ENCODE data around the gene MYLIP.
A peak's percentile ranks its signal among the peaks of the same experiment; 100 is the strongest.

The MYLIP gene

GRCh38 chr6:16128759-16129622 is at the start of gene MYLIP:
Gene MYLIP (plus strand): TSS chr6:16129086. CDS start chr6:16129323, 237 bp downstream.
- H3K9me3 ChIP-seq = no peaks in the 10 kb centered on the region
- TF ChIP-seq CTCF (IDR thresholded peaks at IDR 0.05) = peak; percentile 63 to 74
- peak within 1 kb of the TSS; percentile 84 to 90 for H3K4me3 ChIP-seq
- DNase-seq = peak; percentile 96 to 99
- intact Hi-C loops (cut with DNase I; ENCODE audit: low total_unique reads) = loop anchor here (2.0 kb wide), 1 partner anchor 438 kb away; no protein-coding TSS in a partner anchor
- peaks cover 0 to 46% (median 24%) of the 10 kb centered on the region in 4 donors for H3K4me1 ChIP-seq
- H3K36me3 ChIP-seq = no peaks in the 10 kb centered on the region
- H3K27me3 ChIP-seq = no peaks in the 10 kb centered on the region
- H3K27ac ChIP-seq = peak within 1 kb of the TSS; percentile 95 to 98

- H3K27me3 ChIP-seq = no peaks in the 10 kb centered on the region
- H3K27ac ChIP-seq = no peak overlapping the region
- no peaks in the 10 kb centered on the region for H3K36me3 ChIP-seq
- intact Hi-C loops (cut with DNase I; ENCODE audit: low total_unique reads) = no loop called here
- H3K4me3 ChIP-seq = no peak overlapping the region
- no peak for DNase-seq
- H3K4me1 ChIP-seq = no peaks in the 10 kb centered on the region
- no peaks in the 10 kb centered on the region for H3K9me3 ChIP-seq
- TF ChIP-seq CTCF (IDR thresholded peaks at IDR 0.05) = no peak
Measured at GRCh38 chr6:16079354-16079753, 49.5 kb upstream of the MYLIP start.

GRCh38 chr6:16080204-16080603 is 48.7 kb upstream of the MYLIP start:
- H3K27me3 ChIP-seq = no peaks in the 10 kb centered on the region
- no peak for DNase-seq
- no peak for TF ChIP-seq CTCF (IDR thresholded peaks at IDR 0.05)
- H3K36me3 ChIP-seq = no peaks in the 10 kb centered on the region
- no peaks in the 10 kb centered on the region for H3K4me1 ChIP-seq
- no peaks in the 10 kb centered on the region for H3K9me3 ChIP-seq
- no peak overlapping the region for H3K27ac ChIP-seq
- no peak overlapping the region for H3K4me3 ChIP-seq
- intact Hi-C loops (cut with DNase I; ENCODE audit: low total_unique reads) = no loop called here

- H3K4me1 ChIP-seq = no peaks in the 10 kb centered on the region
- DNase-seq = no peak
- H3K4me3 ChIP-seq = no peak overlapping the region
- no peaks in the 10 kb centered on the region for H3K27me3 ChIP-seq
- H3K9me3 ChIP-seq = no peaks in the 10 kb centered on the region
- H3K36me3 ChIP-seq = no peaks in the 10 kb centered on the region
- H3K27ac ChIP-seq = no peak overlapping the region
- no peak for TF ChIP-seq CTCF (IDR thresholded peaks at IDR 0.05)
- intact Hi-C loops (cut with DNase I; ENCODE audit: low total_unique reads) = no loop called here
Measured at GRCh38 chr6:16081326-16081725, 47.6 kb upstream of the MYLIP start.

GRCh38 chr6:16082361-16082760 is 46.5 kb upstream of the MYLIP start:
- Histone ChIP-seq H3K27ac (no peak overlapping the region), H3K27me3 (no peaks in the 10 kb centered on the region), H3K9me3 (no peaks in the 10 kb centered on the region), H3K4me3 (no peak overlapping the region), H3K36me3 (no peaks in the 10 kb centered on the region), H3K4me1 (no peaks in the 10 kb centered on the region)
- intact Hi-C loops (cut with DNase I; ENCODE audit: low total_unique reads) = no loop called here
- TF ChIP-seq CTCF (IDR thresholded peaks at IDR 0.05) = no peak
- no peak for DNase-seq

Measured in tibial artery (tissue), 4 donors.